Ishikawa (cell line): ENCODE results near the gene ARMC8.

Experiments
- CEBPB ChIP-seq: IDR thresholded peaks from 2 replicates; pipeline ENCODE4 v1.6.1; 2012
- CREB1 ChIP-seq: IDR thresholded peaks from 2 replicates; pipeline ENCODE4 v1.6.1; 2012; ENCODE audit warnings: low read depth
- EGR1 ChIP-seq: IDR thresholded peaks from 2 replicates; pipeline ENCODE4 v1.6.1; 2012
- EP300 ChIP-seq: IDR thresholded peaks from 2 replicates; pipeline ENCODE4 v1.6.1; 2012; ENCODE audit warnings: borderline replicate concordance
- FOXM1 ChIP-seq: IDR thresholded peaks from 2 replicates; pipeline ENCODE4 v1.6.1; 2012; ENCODE audit warnings: low read depth, borderline replicate concordance
- MAX ChIP-seq: IDR thresholded peaks from 2 replicates; pipeline ENCODE4 v1.6.1; 2012
- RAD21 ChIP-seq: IDR thresholded peaks from 2 replicates; pipeline ENCODE4 v1.6.1; 2012; ENCODE audit warnings: low read depth
- TAF1 ChIP-seq: IDR thresholded peaks from 2 replicates; pipeline ENCODE4 v1.6.1; 2012; ENCODE audit warnings: low read depth, mild to moderate bottlenecking
- TCF12 ChIP-seq: IDR thresholded peaks from 2 replicates; pipeline ENCODE4 v1.6.1; 2012; ENCODE audit warnings: low read depth
- TEAD4 ChIP-seq: IDR thresholded peaks from 2 replicates; pipeline ENCODE4 v1.6.1; 2012
- USF1 ChIP-seq: IDR thresholded peaks from 2 replicates; pipeline ENCODE4 v1.6.1; 2012
- YY1 ChIP-seq: IDR thresholded peaks from 2 replicates; pipeline ENCODE4 v1.6.1; 2012; ENCODE audit warnings: low read depth
- ZBTB7A ChIP-seq: IDR thresholded peaks from 2 replicates; pipeline ENCODE4 v1.6.1; 2012; ENCODE audit warnings: low read depth
- TF ChIP-seq, protein P1 (sequence below): IDR thresholded peaks from 2 replicates; pipeline ENCODE4 v1.6.1; 2012; ENCODE audit warnings: low read depth, mild to moderate bottlenecking

GRCh38 chr3:138325990-138326389 lies 138.9 kb downstream of the ARMC8 start:
- TF ChIP-seq USF1 (no peak), YY1 (no peak), FOXM1 (no peak), MAX (no peak), RAD21 (no peak), ZBTB7A (no peak), TAF1 (no peak), TCF12 (no peak), EGR1 (no peak), TEAD4 (no peak), EP300 (no peak), CEBPB (no peak), CREB1 (no peak)
- TF ChIP-seq, protein P1, sequence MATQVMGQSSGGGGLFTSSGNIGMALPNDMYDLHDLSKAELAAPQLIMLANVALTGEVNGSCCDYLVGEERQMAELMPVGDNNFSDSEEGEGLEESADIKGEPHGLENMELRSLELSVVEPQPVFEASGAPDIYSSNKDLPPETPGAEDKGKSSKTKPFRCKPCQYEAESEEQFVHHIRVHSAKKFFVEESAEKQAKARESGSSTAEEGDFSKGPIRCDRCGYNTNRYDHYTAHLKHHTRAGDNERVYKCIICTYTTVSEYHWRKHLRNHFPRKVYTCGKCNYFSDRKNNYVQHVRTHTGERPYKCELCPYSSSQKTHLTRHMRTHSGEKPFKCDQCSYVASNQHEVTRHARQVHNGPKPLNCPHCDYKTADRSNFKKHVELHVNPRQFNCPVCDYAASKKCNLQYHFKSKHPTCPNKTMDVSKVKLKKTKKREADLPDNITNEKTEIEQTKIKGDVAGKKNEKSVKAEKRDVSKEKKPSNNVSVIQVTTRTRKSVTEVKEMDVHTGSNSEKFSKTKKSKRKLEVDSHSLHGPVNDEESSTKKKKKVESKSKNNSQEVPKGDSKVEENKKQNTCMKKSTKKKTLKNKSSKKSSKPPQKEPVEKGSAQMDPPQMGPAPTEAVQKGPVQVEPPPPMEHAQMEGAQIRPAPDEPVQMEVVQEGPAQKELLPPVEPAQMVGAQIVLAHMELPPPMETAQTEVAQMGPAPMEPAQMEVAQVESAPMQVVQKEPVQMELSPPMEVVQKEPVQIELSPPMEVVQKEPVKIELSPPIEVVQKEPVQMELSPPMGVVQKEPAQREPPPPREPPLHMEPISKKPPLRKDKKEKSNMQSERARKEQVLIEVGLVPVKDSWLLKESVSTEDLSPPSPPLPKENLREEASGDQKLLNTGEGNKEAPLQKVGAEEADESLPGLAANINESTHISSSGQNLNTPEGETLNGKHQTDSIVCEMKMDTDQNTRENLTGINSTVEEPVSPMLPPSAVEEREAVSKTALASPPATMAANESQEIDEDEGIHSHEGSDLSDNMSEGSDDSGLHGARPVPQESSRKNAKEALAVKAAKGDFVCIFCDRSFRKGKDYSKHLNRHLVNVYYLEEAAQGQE: no peak
